HepG2 (cell line): ENCODE results near the gene VPS11. TPM values are rescaled to one million over a fixed set of nuclear protein-coding genes. Genes with fewer than 3 reads are reported as not detected.

Experiments
- CREM ChIP-seq, 2 experiments: sonication (generic) in 1 of 2; formaldehyde crosslinking in 1 of 2; IDR thresholded peaks; 2 replicates each; pipeline versions ENCODE4 v1.4.0 to v1.6.1; 2016 to 2020; ENCODE audit warnings: antibody characterized with exemption in 1 of 2, mild to moderate bottlenecking in 1 of 2, missing genetic modification reagents in 1 of 2
- MTA1 ChIP-seq: sonication (generic); formaldehyde crosslinking; IDR thresholded peaks from 2 replicates; pipeline ENCODE4 v1.4.0; 2020; ENCODE audit warnings: missing genetic modification reagents, mild to moderate bottlenecking, borderline replicate concordance
- POLR2AphosphoS5 ChIP-seq: IDR thresholded peaks from 2 replicates; pipeline ENCODE4 v1.6.1; 2012; ENCODE audit warnings: low read depth, low read length
- RXRB ChIP-seq: IDR thresholded peaks from 2 replicates; pipeline ENCODE4 v1.6.1; 2016; ENCODE audit warnings: borderline replicate concordance, missing genetic modification reagents, missing compliant biosample characterization
- SALL1 ChIP-seq: sonication (generic); formaldehyde crosslinking; IDR thresholded peaks from 2 replicates; pipeline ENCODE4 v1.8.0; 2022; ENCODE audit warnings: mild to moderate bottlenecking, missing genetic modification reagents
- SKI ChIP-seq: fragments of 450-650 bp; IDR thresholded peaks from one replicate; pipeline ENCODE4 v1.6.1; 2018; ENCODE audit warnings: mild to moderate bottlenecking; ENCODE audit not compliant: partially characterized antibody
- ZBTB1 ChIP-seq: sonication (generic); formaldehyde crosslinking; IDR thresholded peaks from 2 replicates; pipeline ENCODE4 v1.4.0; 2020; ENCODE audit warnings: missing genetic modification reagents, borderline replicate concordance
- ZBTB21 ChIP-seq: sonication (generic); formaldehyde crosslinking; IDR thresholded peaks from 2 replicates; pipeline ENCODE4 v1.4.0; 2020; ENCODE audit warnings: missing genetic modification reagents
- ZC3H13 ChIP-seq: sonication (generic); formaldehyde crosslinking; IDR thresholded peaks from 2 replicates; pipeline ENCODE4 v1.8.1; 2023; ENCODE audit warnings: mild to moderate bottlenecking, missing genetic modification reagents, moderate library complexity
- ZNF205 ChIP-seq: IDR thresholded peaks from 2 replicates; pipeline ENCODE4 v1.6.1; 2018; ENCODE audit warnings: missing biosample characterization, missing genetic modification reagents
- ZNF451 ChIP-seq: sonication (generic); formaldehyde crosslinking; IDR thresholded peaks from 2 replicates; pipeline ENCODE4 v1.5.0; 2020; ENCODE audit warnings: mild to moderate bottlenecking, missing genetic modification reagents
- ZNF724P ChIP-seq: sonication (generic); formaldehyde crosslinking; IDR thresholded peaks from 2 replicates; pipeline ENCODE4 v1.8.0; 2022; ENCODE audit warnings: missing genetic modification reagents, borderline replicate concordance
- ZNF768 ChIP-seq: sonication (generic); formaldehyde crosslinking; IDR thresholded peaks from 2 replicates; pipeline ENCODE4 v1.4.0; 2020; ENCODE audit warnings: missing genetic modification reagents
- ZNF788 ChIP-seq: sonication (generic); formaldehyde crosslinking; IDR thresholded peaks from 2 replicates; pipeline ENCODE4 v1.5.0; 2020; ENCODE audit warnings: mild to moderate bottlenecking, missing genetic modification reagents, borderline replicate concordance
- ZSCAN30 ChIP-seq: sonication (generic); formaldehyde crosslinking; IDR thresholded peaks from 2 replicates; pipeline ENCODE4 v1.5.0; 2020; ENCODE audit warnings: mild to moderate bottlenecking, missing genetic modification reagents
- polyA plus RNA-seq, 8 experiments: library from polyadenylated mRNA; depleted of rRNA in 3 of 8; stranded (reverse) in 7 of 8; unstranded in 1 of 8; fragments of >200 nt; fragmentation: Illumina TruSeq in 4 of 8; extraction: Trizol in 4 of 8; gene quantifications; 2 replicates each; pipeline versions ENCODE4 v1.2.1 to v1.2.3, GENCODE V29; 2011 to 2016; ENCODE audit warnings: low read depth in 4 of 8, missing spikeins in 1 of 8, mixed read lengths in 1 of 8; ENCODE audit not compliant: insufficient read depth in 1 of 8
- total RNA-seq, 5 experiments: library from RNA; depleted of rRNA; stranded (reverse); fragments of >200 nt; fragmentation: Illumina TruSeq; extraction: Trizol; gene quantifications; 2 replicates each; pipeline ENCODE4 v1.2.3, GENCODE V29; 2016; ENCODE audit warnings: low read depth in 1 of 5
- TF ChIP-seq, protein P1 (sequence below): sonication (generic); formaldehyde crosslinking; IDR thresholded peaks from 2 replicates; pipeline ENCODE4 v1.4.0; 2020; ENCODE audit warnings: missing genetic modification reagents
- TF ChIP-seq, protein P2 (sequence below): sonication (generic); formaldehyde crosslinking; IDR thresholded peaks from 2 replicates; pipeline ENCODE4 v1.5.1; 2020; ENCODE audit warnings: mild to moderate bottlenecking, missing genetic modification reagents, moderate library complexity
- TF ChIP-seq, protein P3 (sequence below): sonication (generic); formaldehyde crosslinking; IDR thresholded peaks from 2 replicates; pipeline ENCODE4 v1.4.0; 2020; ENCODE audit warnings: missing genetic modification reagents
- TF ChIP-seq, protein P4 (sequence below): sonication (generic); formaldehyde crosslinking; conservative IDR thresholded peaks from 2 replicates; pipeline ENCODE4 v1.4.0; 2020; ENCODE audit warnings: missing genetic modification reagents

Gene VPS11
- total and polyA plus RNA-seq, 2 of the 13 experiments (the other 11 are each of a cell fraction or from before 2014, with no cell fraction given): 13.7 to 21.6 TPM

DNA sequence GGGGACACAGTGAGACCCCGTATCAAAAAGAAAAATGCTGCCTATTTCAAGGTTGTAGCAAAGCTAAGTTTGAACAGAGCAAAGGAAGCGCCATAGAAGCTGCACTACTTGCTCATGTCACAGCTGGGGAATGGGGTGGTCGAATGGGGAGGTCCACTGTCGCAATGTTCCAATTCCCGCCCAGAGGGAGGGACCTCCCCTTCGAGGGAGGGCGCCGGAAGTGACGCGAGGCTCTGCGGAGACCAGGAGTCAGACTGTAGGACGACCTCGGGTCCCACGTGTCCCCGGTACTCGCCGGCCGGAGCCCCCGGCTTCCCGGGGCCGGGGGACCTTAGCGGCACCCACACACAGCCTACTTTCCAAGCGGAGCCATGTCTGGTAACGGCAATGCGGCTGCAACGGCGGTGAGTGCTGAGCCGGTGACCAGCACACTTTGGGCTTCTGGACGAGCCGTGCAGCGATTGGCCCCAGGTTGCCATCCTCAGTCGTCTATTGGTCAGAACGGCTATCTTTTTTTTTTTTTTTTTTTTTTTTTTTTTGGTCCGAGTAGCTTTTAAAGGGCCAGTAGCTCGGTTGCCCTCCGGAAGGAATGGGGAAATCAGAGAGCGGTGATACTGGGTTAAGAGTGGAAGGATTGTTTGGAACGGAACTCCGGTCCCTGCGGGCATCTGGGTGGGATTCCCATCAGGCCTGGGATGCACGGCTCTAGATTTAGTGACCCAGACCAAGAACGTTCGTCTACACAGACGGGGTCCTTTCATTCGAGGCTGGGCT lies 17.2 kb downstream of the VPS11 start, which contains the start of gene HMBS (continued):
- TF ChIP-seq SALL1 (CRISPR knock-in tag): peak; percentile 85
- TF ChIP-seq MTA1 (CRISPR knock-in tag): peak; percentile 83; the same call in 1 of the 2 replicates
- no peak for TF ChIP-seq ZNF788 (CRISPR knock-in tag)
- no peak for TF ChIP-seq SKI
- TF ChIP-seq CREM (IDR thresholded peaks at IDR 0.05): peak; percentile 93
- TF ChIP-seq CREM (CRISPR knock-in tag; IDR thresholded peaks at IDR 0.05): peak; percentile 51; the same call in 1 of the 2 replicates
- TF ChIP-seq, protein P1, sequence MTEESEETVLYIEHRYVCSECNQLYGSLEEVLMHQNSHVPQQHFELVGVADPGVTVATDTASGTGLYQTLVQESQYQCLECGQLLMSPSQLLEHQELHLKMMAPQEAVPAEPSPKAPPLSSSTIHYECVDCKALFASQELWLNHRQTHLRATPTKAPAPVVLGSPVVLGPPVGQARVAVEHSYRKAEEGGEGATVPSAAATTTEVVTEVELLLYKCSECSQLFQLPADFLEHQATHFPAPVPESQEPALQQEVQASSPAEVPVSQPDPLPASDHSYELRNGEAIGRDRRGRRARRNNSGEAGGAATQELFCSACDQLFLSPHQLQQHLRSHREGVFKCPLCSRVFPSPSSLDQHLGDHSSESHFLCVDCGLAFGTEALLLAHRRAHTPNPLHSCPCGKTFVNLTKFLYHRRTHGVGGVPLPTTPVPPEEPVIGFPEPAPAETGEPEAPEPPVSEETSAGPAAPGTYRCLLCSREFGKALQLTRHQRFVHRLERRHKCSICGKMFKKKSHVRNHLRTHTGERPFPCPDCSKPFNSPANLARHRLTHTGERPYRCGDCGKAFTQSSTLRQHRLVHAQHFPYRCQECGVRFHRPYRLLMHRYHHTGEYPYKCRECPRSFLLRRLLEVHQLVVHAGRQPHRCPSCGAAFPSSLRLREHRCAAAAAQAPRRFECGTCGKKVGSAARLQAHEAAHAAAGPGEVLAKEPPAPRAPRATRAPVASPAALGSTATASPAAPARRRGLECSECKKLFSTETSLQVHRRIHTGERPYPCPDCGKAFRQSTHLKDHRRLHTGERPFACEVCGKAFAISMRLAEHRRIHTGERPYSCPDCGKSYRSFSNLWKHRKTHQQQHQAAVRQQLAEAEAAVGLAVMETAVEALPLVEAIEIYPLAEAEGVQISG (CRISPR knock-in tag): peak; percentile 62; the same call in 1 of the 2 replicates
- peak; percentile 83; the same call in 1 of the 2 replicates for TF ChIP-seq ZC3H13 (CRISPR knock-in tag)
- TF ChIP-seq, protein P2, sequence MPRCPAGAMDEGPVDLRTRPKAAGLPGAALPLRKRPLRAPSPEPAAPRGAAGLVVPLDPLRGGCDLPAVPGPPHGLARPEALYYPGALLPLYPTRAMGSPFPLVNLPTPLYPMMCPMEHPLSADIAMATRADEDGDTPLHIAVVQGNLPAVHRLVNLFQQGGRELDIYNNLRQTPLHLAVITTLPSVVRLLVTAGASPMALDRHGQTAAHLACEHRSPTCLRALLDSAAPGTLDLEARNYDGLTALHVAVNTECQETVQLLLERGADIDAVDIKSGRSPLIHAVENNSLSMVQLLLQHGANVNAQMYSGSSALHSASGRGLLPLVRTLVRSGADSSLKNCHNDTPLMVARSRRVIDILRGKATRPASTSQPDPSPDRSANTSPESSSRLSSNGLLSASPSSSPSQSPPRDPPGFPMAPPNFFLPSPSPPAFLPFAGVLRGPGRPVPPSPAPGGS (CRISPR knock-in tag): peak; percentile 48; the same call in 1 of the 2 replicates
- 0 out of 2 replicates have a peak, but pooled peaks have one; percentile 60 for TF ChIP-seq ZNF451 (CRISPR knock-in tag)
- peak; percentile 72; the same call in 1 of the 2 replicates for TF ChIP-seq ZNF768 (CRISPR knock-in tag)
- TF ChIP-seq, protein P3, sequence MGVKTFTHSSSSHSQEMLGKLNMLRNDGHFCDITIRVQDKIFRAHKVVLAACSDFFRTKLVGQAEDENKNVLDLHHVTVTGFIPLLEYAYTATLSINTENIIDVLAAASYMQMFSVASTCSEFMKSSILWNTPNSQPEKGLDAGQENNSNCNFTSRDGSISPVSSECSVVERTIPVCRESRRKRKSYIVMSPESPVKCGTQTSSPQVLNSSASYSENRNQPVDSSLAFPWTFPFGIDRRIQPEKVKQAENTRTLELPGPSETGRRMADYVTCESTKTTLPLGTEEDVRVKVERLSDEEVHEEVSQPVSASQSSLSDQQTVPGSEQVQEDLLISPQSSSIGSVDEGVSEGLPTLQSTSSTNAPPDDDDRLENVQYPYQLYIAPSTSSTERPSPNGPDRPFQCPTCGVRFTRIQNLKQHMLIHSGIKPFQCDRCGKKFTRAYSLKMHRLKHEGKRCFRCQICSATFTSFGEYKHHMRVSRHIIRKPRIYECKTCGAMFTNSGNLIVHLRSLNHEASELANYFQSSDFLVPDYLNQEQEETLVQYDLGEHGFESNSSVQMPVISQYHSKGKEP (CRISPR knock-in tag): no peak
- TF ChIP-seq ZNF205: 0 out of 2 replicates have a peak, but pooled peaks have one; percentile 32
- TF ChIP-seq ZSCAN30 (CRISPR knock-in tag): no peak
- peak; percentile 80 for TF ChIP-seq POLR2AphosphoS5
- TF ChIP-seq RXRB: peak; percentile 67; the same call in 1 of the 2 replicates
- TF ChIP-seq ZBTB21 (CRISPR knock-in tag): no peak
- TF ChIP-seq ZNF724P (CRISPR knock-in tag): peak; percentile 57; the same call in 1 of the 2 replicates
- TF ChIP-seq, protein P4, sequence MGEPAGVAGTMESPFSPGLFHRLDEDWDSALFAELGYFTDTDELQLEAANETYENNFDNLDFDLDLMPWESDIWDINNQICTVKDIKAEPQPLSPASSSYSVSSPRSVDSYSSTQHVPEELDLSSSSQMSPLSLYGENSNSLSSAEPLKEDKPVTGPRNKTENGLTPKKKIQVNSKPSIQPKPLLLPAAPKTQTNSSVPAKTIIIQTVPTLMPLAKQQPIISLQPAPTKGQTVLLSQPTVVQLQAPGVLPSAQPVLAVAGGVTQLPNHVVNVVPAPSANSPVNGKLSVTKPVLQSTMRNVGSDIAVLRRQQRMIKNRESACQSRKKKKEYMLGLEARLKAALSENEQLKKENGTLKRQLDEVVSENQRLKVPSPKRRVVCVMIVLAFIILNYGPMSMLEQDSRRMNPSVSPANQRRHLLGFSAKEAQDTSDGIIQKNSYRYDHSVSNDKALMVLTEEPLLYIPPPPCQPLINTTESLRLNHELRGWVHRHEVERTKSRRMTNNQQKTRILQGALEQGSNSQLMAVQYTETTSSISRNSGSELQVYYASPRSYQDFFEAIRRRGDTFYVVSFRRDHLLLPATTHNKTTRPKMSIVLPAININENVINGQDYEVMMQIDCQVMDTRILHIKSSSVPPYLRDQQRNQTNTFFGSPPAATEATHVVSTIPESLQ (CRISPR knock-in tag): no peak
- no peak for TF ChIP-seq ZBTB1
